Kidney capillary endothelial cell (primary cell): ENCODE data around the gene ROR1.
"Not testable (repeated sequence)": the region's sequence is repeated elsewhere in the genome, so short reads cannot be mapped to it uniquely, and the experiment has no call there.

Experiments used
- DNase-seq: peaks from one replicate; pipeline ENCODE4 v3.0.0-alpha.2; 2018; ENCODE audit warnings: low spot score

The ROR1 gene

GRCh38 chr1:63759778-63760177, 14.0 kb upstream of the ROR1 start:
- no peak for DNase-seq

- no peak for DNase-seq
Observed at GRCh38 chr1:63770381-63770780, 3.4 kb upstream of the ROR1 start.

- DNase-seq = no peak
Observed at GRCh38 chr1:63772201-63772600, 1.6 kb upstream of the ROR1 start.

GRCh38 chr1:63772876-63773275, 941 bp upstream of the ROR1 start:
- no peak for DNase-seq

- no peak for DNase-seq
Observed at GRCh38 chr1:63773496-63773814, 362 bp upstream of the ROR1 start.

GRCh38 chr1:63774617-63775417, 1.0 kb downstream of the ROR1 start:
- peak; percentile 31 for DNase-seq

- no peak for DNase-seq
Observed at GRCh38 chr1:63775418-63776127, 1.8 kb downstream of the ROR1 start.

GRCh38 chr1:63777286-63777685, 3.5 kb downstream of the ROR1 start:
- no peak for DNase-seq

GRCh38 chr1:63777965-63778880, 4.4 kb downstream of the ROR1 start:
- no peak for DNase-seq

GRCh38 chr1:63779338-63780211, 5.8 kb downstream of the ROR1 start:
- DNase-seq = no peak

GRCh38 chr1:63780565-63780964, 6.7 kb downstream of the ROR1 start:
- DNase-seq = no peak

- DNase-seq = no peak
Observed at GRCh38 chr1:63782982-63783381, 9.2 kb downstream of the ROR1 start.

GRCh38 chr1:63784083-63784482, 10.3 kb downstream of the ROR1 start:
- no peak for DNase-seq

GRCh38 chr1:63784489-63785390, 10.9 kb downstream of the ROR1 start:
- DNase-seq = no peak

GRCh38 chr1:63787270-63787669, 13.5 kb downstream of the ROR1 start:
- DNase-seq = not testable (repeated sequence)

GRCh38 chr1:63787875-63788274, 14.1 kb downstream of the ROR1 start:
- no peak for DNase-seq

GRCh38 chr1:63789856-63790605, 16.2 kb downstream of the ROR1 start:
- no peak for DNase-seq

- DNase-seq = no peak
Observed at GRCh38 chr1:63790989-63791388, 17.2 kb downstream of the ROR1 start.

GRCh38 chr1:63792152-63792551, 18.3 kb downstream of the ROR1 start:
- DNase-seq = no peak

GRCh38 chr1:63793741-63794240, 20.0 kb downstream of the ROR1 start:
- no peak for DNase-seq
